ENCODE data around the gene ZBTB42.

The ZBTB42 gene

DNA sequence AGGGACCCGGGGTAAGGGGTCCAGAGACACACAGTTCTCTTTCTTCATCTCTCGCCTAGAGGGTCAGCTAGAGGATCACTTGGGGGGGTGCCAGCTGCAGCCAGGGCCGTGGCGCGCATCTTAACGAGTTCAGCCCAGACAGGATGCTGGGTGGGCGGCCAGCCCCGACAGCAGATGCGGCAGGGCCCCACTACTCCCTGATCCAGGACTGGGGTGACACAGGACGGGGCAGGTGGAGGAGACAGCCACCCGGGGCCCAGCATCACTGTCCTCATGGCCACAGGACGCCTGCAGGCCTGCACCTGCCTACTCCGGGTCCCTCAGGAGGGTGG, 18.1 kb upstream of the ZBTB42 start:
- no peak for DNase-seq (ENCODE audit: low spot score)

DNA sequence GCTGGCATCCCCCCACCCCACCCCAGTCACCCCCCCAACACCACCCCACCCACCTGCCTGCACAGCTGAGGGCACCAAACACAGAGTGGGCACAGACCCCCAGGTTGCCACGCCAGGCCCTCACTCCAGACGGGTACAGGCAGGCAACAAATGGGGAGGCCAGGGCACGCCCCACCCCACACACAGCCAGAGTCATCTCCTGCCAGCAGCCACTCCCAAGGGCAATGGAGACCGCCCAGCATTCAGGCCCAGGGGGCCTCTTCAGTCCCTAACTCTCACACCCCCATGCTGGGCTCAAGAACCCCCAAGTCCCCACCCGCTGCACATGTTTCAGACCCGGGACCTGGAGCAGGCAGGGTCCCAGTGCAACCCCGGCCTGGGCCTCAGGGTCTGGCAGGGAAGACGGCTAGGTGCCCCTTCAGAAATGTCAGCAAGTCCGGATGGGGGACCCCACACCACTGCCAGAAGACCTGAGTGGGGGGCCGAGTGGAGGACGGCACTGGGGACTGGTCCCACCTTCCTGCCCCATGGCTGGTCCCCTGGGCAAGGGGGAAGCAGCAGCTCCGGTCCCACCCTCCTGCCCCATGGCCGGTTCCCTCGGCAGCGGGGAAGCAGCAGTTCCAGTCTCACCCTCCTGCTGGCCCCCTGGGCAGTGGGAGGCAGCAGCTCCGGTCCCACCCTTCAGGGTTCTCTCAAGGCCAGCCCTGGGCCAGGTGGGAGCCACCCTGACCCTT, 17.2 kb upstream of the ZBTB42 start:
- DNase-seq (ENCODE audit: low spot score): no peak

DNA sequence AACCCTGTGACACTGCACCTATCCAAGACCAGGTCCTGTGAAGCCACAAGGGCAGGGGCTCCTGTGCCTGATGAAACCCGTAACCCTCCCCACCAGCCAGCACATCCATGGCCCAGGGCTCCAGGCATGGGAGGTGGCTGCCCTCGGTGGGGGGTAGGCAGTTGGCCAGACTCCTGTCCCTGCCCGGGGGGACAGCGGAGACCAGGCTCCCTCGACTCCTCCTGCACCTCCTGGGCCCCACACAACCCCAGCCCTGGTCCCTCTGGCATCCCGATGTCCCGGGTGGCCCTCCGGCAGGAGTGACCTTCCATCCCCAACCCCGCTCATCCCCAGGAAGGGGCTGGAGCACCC, 16.7 kb upstream of the ZBTB42 start:
- no peak for DNase-seq (ENCODE audit: low spot score)

DNA sequence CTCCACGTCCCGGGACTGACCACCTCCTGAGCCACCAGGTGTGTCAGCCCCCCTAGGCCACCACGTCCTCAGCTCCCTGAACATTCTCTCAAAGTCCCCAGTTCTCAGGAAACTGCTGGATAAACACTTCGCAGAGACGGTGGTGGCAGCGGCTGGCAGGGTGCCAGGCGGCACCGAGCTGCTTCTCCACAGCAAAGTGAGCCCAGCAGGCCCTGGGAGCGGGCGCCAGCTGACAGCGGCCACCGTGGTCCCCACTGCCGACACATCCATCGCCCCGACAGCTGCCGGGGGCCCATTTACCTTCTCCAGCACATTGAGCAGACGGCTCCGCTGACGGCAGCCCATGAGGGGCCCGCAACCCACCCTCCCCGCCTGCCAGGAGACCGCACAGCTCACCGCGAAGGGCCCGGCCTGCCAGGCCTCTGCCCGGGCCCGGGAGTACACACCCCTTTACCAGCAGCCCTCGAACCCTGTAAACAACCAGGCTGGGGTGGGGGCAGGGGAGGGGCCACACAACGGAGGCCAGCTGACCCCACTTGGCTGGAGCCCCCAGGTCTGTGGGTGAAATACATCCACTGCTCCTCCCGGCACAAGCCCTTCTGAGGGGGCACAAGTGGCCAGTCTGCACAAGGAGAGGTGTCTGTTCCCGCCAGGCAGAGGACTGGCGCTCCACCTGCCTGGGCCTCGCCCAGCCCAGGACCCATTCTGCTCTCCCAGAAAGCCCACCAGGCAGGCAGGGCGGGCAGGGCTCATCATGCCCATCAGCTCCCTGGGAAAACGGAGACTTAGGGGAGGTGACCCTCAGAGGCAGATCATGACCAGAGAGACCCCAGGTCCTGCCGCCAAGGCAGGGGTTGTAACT, 15.8 kb upstream of the ZBTB42 start:
- DNase-seq (ENCODE audit: low spot score): no peak

DNA sequence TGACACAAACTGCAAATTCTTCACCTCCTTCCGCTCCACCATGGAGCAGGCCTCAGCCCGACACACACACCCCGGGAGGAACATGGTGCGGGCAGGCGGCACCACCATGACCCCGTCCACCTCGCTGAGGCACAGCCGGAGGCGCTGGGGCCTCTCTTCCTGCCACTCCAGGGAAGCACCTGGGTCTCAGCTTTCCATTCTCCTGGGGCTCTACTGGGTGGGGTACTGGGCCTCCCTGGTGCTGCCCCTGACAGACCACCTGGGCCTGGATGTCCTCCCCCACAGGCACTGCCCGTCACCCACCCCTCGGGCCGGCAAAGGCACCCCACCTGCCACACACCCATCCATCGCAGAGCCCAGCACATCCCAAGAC, 15.2 kb upstream of the ZBTB42 start:
- DNase-seq (ENCODE audit: low spot score): no peak

DNA sequence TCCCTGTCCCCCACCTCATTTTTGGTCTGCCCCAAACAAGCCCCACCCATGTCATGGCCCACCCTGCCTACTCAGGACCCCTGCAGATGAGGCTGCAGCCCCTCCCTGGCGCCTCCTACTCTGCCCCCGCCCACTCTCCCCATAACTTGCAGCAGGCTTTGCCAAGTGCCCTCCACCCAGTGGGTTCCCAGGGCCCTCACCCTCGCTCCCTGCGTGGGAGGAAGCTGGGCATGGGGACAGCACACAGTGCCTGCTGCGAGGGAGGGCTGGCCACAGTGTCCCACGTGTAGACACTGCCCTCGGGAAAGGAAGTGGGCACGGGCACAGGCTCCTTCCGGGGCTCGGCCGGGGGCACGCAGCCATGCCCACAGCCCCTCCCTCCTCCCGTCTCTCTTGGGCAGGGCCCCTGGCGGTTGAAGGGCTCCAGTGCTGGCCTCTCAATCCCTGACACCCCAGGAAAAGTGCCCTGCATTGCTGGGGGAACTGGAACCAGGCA, 14.8 kb upstream of the ZBTB42 start:
- no peak for DNase-seq (ENCODE audit: low spot score)

DNA sequence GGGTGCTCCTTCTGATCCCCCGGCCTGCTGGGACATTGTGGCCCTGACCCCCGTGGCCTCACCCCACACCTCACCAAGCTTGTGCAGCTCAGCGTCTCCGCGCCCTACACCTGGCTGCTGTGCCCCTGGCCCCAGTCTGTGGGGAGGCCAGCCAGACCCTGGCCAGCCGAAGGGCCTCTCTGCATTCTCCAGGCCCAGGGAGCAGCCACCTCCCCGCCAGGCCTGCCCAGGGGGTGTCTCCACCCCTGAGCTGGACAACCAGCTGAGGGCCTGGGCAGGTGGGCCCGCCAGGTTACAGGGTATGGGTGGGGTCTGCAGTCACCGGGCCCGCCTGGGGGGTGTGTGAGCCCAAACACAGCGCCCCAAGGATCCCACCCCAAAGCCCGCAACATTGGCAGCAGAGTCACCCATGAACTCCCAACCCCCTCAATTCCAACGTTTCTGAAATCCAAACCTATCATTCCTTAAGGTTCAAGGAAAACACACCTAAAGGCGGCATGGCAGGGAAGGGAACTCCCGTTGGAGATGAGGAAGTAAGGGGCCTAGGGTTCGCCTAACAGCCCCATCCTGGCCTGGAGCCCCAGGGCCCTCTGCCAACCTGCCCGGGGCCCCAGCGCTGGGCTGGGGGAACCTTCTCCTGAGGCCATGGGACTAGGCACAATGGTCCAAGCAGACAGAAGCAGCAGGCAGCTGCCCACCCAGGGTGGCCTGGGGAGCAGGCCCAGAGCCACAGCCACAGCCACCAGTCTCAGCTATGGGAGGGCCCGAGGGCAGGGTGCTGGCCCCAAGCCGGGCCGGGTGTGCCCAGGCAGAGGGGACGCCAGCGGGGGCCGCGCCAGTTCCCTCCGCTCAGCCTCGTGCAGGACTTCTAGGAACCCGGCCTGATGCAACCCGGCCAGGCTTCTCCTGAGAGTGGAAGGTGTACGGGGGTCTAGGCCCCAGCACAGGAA, 13.9 kb upstream of the ZBTB42 start:
- DNase-seq (ENCODE audit: low spot score): no peak

DNA sequence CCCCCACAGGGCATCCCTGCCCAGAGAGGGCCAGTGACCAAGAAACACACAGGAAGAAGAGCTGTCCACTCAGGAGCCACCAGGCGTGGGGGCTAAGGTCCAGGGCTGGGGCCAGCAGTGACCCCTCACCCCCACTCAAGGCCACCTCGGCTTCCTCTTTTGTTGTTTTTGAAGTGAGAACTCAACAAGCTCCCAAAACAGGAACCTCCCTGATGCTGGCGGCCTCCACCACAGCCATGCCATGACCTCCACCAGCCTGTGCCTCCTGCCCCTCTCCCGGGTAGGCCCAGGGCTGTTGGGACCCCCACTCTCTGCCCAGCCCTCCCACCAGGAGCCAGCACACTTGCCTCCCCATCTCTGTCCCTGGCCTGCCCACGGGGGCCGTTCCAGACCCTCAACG, 13.2 kb upstream of the ZBTB42 start:
- DNase-seq (ENCODE audit: low spot score): no peak

DNA sequence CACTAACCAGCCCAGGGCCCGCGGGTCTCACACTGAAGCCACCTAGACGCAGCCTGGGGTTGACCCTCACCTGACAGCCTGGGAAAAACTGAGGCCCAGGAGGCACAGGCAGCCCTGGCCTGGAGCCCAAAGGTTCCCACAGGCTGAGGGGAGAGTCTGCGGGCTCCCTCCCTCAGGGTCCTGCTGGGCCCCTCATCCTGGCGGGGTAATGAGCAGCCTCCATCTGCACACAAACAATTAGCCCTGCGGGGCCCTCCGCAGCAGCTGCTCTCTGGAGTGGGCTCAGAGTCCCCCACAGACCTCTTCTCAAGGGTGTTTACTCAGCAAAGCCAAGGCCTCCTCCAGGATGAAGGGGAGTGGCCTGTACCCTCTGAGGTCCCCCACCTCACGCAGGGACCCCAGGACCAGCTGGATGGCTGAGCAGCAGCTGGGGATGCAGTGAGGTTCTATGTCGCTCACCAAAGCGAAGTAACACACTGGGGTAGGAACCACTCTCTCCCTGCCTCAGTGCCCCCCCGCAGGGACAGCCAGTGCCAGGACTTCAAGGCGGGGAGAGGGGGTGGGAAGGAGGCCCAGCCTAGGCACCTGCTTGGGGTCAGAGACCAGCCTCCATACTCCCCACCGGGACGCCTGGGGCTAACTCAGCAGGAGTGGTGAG, 12.6 kb upstream of the ZBTB42 start:
- DNase-seq (ENCODE audit: low spot score): no peak

DNA sequence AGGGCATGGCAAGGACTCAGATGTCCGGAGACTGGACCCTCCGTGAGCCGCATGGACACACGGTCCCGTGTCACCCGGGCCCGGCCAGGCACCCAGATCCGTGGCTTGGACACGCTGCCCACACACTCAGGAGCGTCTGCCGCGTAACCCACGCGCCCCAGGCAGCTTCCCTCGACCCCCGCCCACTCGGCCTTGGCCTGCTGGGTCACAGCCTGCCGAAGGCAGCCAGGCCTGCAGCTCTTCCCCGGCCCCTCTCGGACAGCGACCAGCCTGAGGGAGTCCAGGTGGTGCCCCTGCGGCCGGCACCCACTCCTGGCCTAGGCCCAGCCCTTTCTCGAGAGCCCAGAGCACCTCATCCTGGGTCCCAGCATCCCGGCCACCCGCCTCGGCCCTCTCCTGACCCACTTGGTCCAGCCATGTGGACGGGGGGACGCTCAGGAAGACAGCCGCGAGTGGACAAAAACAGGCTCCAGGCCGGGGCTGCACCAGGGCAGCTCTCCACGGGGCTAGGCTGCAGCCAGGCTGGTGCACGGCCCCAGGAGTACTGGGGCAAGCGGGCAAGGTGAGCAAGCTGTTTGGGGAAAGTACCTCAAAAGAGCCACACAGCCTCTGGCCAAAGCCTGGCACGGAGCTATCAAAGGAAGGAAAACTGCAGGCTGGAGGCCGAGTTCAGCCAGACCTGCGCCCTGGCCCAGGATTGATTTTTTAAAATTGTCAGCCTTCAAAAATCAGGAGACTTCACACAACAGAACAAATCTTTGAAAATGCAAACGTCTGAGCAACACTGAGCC, 11.8 kb upstream of the ZBTB42 start:
- no peak for DNase-seq (ENCODE audit: low spot score)

DNA sequence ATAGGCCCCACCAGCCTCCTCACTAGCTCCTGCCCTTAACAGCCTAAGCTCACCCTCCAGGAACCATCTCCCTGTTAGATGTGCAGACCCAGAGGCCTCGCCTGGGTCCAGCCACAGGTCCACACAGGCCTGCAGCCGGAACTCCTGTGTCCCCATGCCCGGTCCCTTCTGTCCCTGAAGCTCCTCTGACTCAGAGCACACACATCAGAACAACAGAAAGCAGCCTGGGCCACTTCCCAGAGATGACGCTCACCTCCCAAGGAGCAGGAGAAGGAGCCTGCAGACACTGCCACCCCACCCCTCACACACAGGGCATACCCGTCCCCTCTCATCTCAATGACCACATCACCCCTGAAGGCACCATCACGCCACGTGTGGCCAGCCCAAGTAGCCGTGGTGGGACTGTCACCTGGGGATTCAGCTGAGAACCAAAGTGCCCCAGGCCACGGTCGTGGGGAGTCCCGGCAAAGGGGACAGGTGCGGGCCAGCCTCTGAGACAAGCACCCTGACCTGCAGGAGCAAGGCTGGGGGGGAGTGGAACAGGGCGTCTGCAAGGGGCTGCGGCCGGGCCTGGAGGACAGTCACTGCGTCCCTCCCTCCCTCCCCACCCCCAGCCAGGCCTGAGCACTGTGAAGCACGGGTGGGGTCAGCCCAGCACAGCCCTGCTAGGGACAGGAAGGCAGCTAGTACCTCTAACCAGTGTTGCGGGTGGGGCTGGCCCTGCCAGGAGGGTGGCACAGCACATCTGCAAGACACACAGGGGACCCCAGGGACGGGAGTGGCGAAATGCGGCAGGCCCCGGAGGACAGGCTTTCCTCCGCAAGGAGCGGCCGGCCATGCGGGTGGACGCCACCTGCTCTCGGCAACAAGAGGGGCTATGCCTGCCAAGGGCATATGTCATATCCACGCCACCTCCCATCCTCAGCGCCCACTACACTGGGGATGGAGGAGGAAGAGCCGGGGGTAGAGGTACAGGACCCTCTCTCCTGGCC, 10.9 kb upstream of the ZBTB42 start:
- DNase-seq (ENCODE audit: low spot score): no peak

DNA sequence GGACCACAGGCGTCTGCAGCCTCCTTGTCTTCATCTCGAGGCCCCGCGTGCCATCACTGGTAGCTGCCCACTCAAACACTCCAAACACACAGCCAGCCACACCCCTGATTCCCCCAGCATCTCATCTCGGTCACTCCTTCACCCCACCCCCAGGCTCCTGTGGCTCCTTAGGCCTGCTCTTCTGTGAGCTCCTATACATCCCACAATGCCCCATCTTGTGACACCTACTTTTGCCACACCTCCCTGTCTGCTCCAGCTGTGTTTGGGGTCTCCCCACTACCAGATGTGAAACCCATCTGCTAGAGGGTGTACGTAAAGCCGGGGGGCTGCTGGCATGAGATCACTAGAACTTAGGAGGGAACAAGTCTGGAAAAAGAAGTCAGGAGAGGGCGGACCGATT, 9.5 kb upstream of the ZBTB42 start:
- no peak for DNase-seq (ENCODE audit: low spot score)

DNA sequence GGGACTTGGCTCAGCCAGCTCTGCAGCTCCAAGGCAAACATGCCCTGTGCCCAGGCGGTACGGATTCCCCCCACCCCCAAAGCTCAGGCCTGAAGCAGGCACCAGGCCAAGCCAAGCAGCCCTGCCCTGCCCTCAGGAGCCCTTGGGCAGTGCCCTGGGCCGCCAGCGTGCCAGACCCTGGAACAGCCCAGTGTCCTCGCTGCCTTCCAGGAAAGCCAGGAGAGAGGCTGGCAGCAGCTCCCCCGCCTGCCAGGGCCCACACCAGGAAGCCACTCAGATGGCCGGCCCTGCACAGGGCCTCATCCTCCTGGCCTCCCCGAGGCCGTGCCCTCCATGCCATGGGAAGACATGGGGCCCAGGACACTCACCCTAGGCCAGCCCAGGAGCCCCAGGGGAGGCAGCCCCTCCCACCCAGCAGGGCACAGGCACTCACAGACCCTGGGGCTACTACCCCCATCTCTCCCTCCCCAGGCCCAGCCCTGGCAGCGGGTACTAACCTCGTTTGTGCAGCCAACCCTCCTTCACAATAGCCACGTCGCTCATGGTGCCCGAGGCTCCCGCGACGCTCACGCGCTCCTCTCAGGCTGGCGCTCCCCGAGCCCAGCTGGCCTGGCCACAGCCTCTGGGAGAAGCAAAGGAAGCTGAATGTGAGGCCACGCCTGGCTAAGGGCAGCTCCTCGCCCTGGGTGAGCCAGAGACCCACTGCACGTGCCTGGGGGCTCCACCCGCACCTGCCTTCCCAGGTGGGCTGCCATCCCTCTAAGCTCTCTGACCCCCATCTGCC, 8.6 kb upstream of the ZBTB42 start:
- DNase-seq (ENCODE audit: low spot score): no peak

DNA sequence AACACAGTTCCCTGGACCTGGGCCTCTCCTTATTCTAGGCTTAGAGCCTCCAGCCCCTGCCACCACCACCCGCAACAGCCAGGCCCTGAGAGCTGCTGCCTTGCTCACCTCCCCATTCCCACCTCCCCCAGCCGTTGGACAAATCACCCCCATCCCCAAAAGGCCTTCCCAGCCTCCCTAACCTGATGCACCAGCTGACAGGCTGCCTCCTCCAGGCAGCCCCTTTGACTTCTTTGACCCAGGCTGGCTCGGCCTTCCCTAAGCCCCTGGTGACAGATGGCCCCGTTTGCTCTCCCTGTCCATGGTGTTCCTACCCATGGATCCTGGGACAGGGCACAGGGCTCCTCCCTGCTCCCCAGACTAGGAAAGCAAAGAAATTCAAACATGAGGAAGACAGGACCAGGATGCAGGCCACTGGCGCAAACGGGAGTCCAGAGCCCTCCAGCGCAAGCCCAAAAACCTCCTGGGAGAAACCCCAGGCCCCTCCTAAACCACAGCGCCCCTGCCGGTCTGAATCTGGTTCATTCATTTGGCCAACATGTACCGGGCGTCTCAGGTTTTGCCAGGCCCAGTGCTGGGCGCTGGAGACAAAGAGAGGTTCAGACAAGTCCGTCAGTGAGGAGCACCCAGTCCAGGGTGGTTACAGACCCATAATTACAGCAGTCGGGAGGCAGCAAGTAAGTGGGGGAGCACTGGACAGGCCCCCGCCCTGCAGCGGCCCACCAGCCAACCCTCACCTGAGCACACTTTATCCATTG, 7.8 kb upstream of the ZBTB42 start:
- no peak for DNase-seq (ENCODE audit: low spot score)

DNA sequence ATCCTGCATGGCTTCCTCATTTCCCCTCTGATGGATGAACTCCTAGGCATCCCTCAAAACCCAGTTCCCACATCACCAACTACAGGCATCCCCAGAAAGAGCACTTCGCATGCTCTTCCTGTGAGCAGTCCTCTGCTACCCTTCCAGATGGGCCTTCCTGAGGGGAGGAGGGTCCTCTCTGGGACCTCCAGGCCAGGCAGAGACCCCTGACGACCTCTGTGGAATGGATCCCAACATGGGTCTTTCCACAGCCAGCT, 7.3 kb upstream of the ZBTB42 start:
- DNase-seq (ENCODE audit: low spot score): no peak

DNA sequence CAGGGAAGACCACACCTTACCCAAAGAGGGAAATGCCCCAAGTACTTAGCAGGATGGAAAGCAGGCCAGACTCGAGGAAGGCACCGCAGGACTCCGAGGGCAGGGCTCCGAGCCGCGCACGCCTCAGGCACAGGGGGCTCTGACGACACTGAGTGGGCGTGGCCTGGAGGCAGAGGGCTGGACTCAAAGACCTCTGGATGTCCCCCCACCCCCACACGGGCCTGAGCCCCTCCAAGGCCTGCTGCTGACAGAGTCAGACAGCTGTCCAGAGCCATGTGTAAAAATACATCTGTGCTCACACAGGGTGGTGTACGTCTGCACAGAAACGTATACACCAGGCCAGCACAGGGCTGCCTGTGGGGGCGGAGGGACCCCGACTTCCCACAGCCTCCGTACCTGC, 6.8 kb upstream of the ZBTB42 start:
- no peak for DNase-seq (ENCODE audit: low spot score)

DNA sequence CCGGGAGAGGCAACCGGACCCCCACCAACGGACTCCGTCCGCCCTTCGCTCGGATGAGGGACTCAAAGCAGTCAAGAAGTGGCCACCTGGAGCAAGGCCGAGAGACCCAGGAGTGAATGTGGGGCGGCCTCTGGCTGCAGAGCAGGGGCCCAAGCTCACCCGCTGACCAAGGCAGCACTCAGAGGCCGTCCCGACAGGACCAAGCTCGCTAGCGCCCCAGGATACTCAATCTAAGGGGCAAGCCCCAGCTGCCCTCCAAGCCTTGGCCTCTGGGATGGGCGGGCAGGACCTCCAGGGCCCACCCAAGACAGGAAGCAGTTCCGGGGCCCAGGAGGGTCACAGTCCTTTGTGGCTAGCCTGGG, 6.3 kb upstream of the ZBTB42 start:
- DNase-seq (ENCODE audit: low spot score): no peak

DNA sequence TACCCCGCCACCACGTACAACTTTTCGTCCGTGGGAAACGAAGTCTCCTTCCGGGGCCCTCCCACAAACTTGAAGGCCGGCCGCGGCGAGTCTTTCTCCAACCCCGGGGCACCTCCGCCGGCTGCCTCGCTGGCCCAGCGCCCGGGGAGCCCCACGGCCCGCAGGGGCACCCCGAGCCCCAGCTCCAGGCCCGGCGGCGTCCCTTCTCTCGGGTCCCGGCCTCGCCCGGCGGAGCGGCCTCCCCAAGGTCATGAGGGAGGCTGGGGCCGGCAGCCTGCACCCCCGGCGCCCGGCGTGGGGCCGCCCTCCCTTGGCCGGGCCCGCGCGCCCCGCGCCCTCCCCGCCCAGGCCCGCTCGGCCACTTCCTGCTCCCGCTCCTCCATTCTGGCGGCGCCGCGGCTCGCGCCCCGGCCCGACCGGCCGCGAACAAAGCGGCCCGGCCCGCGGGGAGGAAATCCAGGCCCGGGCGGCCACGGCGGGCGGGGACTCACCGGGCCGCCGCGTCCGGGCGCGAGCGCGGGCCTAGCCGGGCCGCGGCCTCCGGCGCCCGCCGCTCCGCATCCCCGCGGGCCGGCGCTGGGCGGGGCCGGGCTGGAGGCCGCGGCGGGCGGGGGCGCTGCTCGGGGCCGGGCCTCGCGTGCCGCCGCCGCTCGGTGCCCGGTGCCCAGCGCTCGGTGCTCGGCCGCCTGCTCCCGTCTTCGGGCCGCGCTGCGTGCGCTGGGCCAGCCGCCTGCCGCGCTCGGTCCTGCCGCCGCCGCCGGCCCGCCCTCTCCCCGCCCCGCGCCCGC, 5.7 kb upstream of the ZBTB42 start, which contains the start of gene AKT1:
Gene AKT1 (minus strand): TSS at position 756 of the 788 bp plus-strand sequence. CDS start 3,105 bp downstream, outside the sequence.
- DNase-seq (ENCODE audit: low spot score): no peak

Measured in putamen (tissue), 1 donor.